HG03460 (cell line): Measurements from ENCODE around the gene MSL2.
"Not testable (repeated sequence)": the region's sequence is repeated elsewhere in the genome, so short reads cannot be mapped to it uniquely, and the experiment has no call there.

Source experiments
- ATAC-seq: cut with Tn5 transposase; IDR thresholded peaks from one replicate; pipeline ENCODE4 v1.9.1; 2021; ENCODE audit not compliant: unreplicated experiment

Gene MSL2, protein sequence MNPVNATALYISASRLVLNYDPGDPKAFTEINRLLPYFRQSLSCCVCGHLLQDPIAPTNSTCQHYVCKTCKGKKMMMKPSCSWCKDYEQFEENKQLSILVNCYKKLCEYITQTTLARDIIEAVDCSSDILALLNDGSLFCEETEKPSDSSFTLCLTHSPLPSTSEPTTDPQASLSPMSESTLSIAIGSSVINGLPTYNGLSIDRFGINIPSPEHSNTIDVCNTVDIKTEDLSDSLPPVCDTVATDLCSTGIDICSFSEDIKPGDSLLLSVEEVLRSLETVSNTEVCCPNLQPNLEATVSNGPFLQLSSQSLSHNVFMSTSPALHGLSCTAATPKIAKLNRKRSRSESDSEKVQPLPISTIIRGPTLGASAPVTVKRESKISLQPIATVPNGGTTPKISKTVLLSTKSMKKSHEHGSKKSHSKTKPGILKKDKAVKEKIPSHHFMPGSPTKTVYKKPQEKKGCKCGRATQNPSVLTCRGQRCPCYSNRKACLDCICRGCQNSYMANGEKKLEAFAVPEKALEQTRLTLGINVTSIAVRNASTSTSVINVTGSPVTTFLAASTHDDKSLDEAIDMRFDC

DNA sequence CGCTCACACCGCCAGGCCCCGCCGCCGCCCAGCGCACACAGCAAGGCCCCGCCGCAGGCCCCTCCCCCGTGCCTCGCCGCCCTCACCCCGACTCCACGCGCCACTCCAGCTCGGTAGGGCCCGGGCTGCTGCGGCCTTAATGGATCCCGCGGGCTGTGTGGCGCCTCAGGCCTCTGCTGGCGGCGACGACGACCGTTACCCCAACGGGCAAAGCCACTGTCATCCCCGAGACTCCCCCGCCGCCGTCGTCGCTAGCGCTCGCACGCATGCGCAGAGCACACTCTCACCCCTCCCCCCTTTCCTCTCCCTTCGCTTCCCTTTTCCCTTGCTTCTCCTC lies at the start of gene MSL2:
Gene MSL2, minus strand, starts transcription at position 272 of the 337 bp plus-strand sequence. CDS start 1,222 bp downstream, outside the sequence.
- ATAC-seq: no peak

DNA sequence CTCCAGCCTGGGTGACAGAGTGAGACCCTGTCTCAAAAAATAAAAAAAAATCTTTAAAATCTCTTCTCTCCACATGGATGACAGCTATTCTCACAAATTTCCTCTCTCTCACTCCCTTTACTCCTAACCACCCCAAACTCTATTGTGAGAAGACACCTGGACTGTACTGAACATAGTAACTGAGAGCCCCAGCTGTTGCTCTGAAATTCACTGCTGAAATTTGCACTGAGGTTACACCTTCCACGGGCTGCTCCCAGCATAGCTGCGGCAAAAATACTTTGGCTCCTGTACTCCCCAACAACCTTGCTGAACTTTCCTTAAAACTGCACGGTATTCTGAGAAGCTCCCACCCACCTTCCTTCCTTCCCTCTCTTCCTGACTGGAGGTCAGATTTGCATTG lies 49.6 kb upstream of the MSL2 start:
- no peak for ATAC-seq

DNA sequence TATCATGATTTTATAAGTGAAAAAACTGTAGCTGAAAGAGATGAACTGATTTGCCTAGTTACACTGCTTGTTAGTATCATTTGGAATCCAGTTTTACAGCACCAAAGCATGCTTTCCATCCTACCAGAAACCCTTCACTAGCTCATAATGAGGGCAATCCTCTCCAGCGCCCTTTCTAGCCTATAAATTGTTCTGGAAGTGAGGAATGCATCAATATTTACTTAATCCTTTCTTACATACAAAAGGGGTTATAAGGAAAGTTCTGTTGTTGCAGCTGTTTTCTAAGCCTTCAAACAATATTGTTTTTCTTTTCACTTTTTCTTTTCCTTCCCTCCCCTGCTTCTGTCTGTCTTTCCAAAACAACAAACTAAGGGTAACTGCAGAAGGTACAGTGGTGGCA lies 43.0 kb upstream of the MSL2 start:
- ATAC-seq: no peak

DNA sequence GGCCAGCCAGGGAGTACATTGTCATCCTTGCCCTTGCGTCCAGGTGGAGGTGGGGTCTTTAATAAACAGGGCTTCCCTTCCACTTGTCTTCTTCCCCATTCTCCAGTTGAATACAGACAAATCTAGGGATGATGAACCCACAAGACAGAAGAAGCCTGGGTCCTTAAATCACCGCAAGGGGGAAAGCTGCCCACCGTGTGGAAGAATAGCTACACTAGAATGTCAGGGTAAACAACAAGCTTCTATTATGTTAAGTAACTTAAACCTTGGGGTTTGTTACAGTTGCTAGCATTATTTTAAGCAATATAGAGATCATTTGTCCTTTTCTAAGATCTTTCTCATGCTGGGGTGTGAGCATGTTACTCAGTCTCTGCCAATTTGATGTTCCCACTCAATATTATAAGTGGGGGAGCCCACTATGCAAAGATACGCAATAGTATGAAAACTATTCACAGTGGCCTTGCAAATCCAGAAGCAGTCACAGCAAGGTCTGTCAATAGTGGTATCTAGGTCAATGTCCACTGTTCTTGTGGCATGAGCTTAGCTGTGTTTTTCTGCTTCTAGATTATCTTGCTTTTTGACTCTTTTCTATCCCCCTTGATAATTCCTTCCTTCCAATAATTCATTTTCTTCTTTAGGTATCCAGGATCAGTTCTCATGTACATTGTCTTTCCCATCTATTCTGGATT lies 42.0 kb upstream of the MSL2 start:
- no peak for ATAC-seq

DNA sequence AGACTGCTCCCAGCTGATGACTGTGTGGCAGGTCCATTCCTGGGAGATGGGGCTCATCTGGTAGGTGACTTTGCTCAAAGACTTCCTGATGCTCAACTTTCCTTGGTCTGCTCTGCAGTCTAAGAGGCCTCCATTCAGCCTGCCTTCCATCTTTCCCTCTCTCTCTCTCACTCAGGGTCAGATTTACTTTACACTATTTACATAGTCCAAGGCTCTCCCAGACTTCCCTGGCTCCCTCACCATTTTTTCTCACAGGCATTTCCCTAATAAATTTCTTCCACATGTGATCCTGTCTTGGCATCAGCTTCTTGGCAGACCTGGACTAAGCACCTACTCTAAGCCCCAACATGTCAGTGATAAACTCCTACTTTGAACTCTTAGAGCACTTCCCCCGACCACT lies 41.0 kb upstream of the MSL2 start:
- ATAC-seq: no peak

DNA sequence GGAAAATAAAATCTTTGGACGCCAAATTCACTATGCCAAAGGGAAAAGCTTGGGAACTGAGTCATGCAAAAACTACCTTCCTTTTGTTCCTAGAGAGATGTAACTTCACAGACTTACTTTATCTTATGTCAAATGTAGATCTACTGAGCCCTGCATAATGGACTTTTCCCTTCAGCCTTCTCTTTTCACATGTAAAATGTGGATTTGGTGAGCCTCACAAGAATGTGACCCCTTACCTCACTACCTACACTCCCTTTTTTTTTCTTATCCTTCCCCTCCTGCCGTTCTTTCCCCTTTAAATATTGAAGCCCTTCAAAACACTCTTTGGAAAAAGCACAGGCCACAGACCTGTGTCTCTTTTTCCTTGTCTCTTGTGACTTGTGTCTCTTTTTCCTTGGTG lies 40.0 kb upstream of the MSL2 start:
- ATAC-seq: no peak

DNA sequence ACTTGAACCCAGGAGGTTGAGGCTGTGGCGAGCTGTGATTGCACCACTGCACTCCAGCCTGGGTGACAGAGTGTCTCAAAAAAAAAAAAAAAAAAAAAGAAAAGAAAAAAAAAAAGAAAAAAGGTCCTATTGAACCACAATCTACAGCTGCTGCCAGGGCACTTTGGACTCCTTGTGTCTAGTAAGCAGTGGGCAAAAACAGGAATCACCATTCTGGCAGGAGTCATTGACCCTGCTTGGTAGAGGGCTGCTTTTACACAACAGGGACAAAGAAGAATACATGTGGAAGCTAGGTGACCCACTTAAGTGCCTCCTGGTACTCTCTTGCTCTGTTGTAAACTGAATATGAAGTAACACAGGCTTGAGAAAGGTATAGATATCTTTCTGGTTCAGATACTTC lies 39.4 kb upstream of the MSL2 start:
- no peak for ATAC-seq

DNA sequence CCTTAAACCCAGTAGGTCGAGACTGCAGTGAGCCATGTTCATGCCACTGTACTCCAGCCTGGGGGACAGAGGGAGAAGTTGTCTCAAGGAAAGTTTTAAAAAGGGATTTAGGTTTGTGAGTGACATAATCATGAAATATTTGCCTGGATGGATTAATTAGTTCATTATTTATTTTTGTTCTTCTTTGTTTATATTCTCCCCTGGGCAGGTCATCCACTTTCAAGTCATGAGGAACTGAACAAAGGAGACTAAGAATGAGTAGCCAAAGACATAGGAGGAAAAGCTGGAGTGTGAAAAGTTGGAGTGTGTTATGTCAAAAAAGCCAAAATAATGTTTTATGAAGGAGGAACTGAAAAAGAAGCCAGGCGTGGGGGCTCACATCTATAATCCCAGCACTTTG lies 36.3 kb upstream of the MSL2 start:
- no peak for ATAC-seq

DNA sequence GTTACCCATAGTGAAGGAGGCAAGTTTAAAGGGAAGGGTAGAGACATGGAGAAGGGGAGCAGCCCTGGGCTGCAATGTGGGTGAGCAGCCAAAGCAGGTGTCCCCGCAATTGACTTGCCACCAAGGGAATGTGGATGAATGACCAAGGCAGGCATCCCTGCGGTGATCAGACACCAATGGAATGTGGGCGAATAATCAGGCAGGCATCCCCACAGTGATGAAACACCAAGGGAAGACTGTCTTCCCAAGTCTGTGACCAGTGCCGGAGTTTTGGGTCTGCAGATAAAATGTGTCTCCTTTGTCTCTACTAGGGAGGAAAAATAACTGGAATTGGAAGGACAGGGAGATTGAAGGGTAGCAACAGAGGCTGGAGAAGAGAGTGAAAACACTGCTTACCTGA lies 26.6 kb upstream of the MSL2 start:
- not testable (repeated sequence) for ATAC-seq

DNA sequence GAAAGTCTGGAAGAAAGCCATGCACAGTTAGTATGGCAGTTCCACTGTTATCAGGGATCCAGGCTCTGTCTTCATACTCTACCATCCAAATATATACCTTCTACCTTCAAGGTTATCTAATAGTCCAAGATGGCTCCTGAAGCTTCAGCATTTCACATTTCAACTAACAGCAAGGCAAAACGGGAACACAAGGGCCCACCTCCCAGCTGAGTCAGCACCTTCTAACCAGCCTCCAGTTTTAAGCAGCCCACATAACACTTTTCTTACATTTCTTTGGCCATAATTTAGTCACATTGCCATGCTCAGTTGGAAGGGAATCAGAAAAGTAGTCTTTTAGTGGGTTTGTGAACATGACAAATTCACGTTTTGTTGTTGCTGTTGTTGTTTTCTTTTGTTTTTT lies 15.4 kb upstream of the MSL2 start:
- ATAC-seq: no peak

DNA sequence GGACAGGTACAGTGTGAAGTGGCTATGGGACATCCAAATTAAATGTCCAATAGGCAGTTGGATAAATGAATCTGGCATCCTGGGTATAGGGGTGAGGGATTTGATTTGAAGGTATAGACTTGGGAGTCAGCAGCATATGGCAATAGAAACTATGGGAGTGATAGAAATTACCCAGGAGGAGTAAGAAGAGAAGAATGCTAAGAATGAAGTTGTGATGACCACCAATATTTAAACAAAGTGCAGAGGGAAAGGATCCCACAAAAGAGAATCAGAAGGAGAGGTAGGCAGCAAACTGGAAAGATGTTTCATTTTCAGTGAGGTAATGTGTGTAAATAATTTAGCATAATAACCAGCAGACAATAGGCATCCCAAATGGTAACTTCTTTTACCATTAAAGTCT lies 13.8 kb upstream of the MSL2 start:
- no peak for ATAC-seq

DNA sequence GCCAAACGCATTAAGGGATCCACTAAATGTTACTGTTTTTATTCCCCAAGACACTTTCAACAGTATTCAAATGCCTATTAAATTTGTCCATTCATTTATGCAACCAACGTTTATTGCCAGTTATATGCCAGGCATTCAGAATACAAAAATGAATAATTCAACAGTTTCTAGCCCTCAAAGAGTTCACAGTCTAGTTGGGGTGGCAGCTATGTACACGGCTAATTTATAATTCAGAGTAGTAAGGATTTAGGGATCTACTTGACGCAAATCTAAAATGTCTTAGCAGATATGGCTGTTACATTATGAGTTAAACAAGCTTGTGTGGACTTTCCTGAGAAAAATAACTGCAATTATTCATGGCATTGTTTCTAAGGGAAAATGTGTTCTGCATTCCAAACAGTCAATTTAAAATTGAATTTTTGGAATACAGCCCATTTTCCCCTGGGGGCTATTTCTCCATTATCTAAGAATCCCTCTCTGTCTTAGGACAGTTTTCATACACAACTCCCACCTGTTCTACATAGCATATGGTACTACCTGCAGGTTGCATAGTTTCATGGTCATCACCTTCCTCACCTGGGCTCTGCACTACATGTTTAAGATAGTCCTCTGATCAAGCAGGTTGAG lies 11.5 kb upstream of the MSL2 start:
- no peak for ATAC-seq

DNA sequence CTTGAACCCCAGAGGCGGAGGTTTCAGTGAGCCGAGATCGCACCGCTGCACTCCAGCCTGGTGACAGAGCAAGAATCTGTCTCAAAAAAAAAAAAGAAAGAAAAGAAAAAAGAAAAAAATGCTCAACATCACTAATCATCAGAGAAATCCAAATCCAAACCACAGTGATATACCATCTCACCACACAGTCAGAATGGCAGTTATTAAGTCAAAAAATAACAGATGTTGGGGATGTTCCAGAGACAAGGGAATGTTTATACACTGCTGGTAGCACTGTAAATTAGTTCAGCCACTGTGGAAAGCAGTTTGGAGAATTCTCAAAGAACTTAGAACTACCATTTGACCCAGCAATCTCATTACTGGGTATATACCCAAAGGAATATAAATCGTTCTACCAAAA lies 3.1 kb upstream of the MSL2 start:
- not testable (repeated sequence) for ATAC-seq

DNA sequence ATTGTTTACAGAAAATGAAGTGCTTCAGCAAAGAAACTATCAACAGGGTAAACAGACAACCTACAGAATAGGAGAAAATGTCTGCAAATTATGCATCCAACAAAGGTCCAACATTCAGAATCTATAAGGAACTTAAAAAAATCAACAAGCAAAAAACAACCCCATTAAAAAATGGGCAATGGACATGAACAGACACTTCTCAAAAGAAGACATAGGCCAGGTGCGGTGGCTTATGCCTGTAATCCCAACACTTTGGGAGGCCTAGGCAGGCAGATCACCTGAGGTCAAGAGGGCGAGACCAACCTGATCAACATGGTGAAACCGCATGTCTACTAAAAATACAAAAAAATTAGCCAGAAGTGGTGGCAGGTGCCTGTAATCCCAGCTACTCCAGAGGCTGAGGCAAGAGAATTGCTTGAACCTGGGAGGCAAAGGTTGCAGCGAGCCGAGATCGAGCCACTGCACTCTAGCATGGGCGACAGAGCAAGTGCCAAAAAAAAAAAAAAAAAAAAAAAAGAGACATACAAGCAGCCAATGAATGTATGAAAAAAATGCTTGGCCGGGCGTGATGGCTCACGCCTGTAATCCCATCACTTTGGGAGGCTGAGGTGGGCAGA lies 2.4 kb upstream of the MSL2 start:
- not testable (repeated sequence) for ATAC-seq

DNA sequence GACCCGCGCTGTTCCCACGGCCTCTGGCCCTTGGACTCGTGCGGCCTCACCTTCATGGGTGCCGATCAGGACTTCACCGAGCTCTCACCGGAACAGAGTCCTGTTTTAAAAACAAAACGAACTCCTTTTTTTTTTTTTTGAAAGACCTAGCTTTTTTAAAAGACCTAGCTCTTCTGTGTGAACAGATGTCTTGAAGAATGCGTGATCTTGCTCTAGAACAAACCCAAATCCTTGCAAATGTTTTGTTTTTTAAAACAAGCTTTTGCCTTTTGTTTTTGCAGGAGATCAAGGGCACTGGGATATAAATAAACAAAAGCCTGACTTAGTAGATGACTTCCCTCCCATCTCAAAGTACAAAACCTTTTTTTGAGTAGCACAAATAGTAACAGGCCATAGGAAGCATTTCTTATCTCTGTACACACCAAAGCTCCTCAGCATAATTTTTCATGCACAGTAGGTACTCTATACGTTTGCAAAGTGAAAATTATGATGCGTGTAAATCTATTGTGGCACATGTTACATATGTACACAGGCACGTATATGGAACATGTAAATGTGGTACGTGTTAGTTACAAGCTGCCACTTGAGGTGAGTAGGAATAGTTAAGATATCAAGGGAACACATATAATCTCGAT lies 1.1 kb upstream of the MSL2 start:
- no peak for ATAC-seq

DNA sequence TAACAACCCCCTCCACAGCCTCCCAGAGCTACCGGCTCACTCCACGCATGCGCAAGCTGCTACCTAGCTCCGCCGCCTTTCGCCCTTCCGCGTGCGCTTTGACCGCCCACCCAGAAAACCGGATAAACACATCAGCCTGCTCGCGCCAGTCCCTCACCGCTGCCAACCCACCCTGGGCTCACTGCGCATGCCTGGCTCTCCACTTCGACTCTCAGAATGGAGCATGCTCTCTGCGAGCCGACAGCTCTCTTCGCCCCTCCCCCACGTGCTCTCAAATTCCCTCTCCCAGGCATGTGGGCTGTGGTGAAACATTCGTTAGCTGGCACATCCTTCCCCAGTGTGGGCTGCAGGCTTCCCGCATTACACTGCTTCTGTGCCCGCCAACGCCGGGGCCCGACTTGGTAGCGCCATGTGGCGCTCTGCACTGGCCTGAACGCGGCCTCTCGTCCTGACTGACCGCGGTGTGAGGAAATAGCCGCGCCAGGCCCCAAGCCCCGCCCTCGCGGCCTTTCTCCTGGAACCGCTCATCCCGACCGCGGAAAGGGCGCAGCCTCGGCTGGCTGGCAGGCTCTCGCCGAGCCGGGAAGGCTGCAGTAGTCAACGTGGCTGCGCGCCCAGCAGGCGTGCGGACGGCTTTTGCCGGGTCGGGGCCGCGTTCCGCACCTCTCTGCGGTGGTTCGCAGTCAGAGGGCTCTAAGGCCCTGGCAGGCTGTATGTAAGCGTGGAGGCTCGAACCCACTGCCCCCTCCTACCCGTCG lies 445 bp upstream of the MSL2 start:
- peak; percentile 62 for ATAC-seq

DNA sequence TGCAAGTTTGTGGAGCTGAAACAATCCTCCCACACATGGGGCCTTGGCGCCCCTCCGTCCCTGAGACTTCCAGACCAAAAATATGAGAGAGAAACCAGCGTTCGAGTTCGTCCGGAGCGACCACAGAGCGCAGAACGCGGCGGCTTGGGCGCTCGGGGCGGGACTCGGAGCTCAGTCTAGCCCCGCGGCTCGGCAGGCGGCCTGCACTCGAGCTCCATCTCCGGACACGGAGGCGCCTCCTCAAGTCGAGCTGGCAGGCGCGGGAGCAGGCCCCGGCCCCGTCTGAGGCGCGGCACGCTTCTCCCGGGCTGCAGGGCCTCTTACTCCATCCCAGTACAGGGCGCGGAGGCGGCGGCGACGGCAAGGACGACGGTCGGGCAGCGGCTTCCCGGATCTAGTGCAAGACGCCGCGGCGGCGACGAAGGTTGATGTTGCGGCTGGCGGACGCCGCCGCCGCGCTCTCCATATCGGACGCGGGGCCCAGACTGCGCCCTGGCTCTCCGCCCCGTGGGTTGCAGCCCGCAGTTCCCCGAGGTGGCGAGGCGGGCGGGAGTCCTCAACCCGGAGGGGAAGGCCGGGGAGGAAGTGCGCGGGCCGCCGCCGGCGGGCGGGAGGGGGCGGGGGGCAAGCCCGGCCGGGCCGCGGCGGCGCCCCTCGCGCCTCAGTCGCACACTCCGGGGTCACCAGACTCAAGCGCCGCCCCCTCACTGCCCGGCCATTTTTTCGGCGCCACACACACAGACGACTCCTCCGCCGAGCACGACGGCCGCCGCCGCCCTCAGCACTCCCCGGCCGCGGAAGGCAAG lies 674 bp downstream of the MSL2 start:
- ATAC-seq: peak; percentile 32

DNA sequence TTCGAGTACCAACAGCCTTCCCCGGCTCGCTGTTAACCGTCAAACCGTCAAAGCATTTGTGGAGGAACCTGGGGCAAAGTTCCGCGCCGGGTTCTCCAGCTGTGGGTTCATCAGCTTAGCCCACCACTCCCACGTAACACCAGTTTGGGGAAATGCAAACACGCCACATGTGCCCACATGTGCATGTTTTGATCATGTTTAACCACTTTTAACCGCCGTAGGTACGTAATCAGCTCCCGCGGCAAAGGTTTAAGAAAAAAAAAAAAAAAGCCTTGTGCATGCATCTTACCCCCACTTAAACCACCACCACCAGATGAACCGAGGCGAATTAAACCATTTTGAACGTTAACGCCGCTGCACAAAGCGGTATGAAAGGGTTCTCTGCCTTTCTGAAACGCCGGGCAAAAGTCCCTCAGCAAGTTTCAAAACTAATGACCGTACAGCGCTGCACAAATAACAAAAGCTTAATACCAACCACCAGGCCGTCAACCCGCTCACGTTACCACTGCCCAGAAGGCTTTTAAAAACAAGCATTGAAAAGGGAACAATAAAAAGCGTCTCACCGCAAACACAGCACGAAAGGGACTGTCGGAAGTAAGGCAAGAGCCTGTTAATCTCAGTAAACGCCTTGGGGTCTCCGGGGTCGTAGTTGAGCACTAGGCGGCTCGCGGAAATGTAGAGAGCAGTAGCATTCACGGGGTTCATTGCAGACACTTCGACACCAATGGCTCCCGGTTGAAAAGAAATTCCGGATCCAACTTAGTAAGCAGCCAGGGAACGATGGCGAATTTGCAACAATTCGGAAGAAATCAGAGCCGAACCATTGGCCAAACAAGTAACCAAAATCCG lies 1.5 kb downstream of the MSL2 start:
- ATAC-seq: no peak
